HCT116 (cell line): Measurements from ENCODE around the gene KCNK18. TPM values are rescaled to one million over a fixed set of nuclear protein-coding genes. Genes with fewer than 3 reads are reported as not detected.

Experiments used
- ATAC-seq: fragments of 200-7000 bp; cut with Tn5 transposase; 2 replicates; pipeline ENCODE4 v1.9.1; 2020; ENCODE audit warnings: mild to moderate bottlenecking, moderate library complexity
- BruUV-seq: library from RNA; stranded (reverse); fragments of 400-500 nt; replicated peaks from 2 replicates; lab custom pipeline; 2021; lab: Mats Ljungman, UMichigan
- CTCF ChIA-PET: fragments of 300-600 bp; sonication (Branson Sonifier 250); formaldehyde crosslinking; loops from one replicate; lab custom pipeline; 2021; ENCODE audit warnings: antibody characterized with exemption; lab: Charles Lee
- POLR2A ChIA-PET: fragments of 300-600, 350-600 bp; sonication (Branson Sonifier 250); formaldehyde crosslinking; loops from one replicate; lab custom pipeline; 2021; ENCODE audit warnings: antibody characterized with exemption; lab: Charles Lee
- RAD21 ChIA-PET, 2 experiments: fragments of 300-600 bp; sonication (Branson Sonifier 250); formaldehyde crosslinking; loops; one replicate each; lab custom pipeline; 2023; ENCODE audit warnings: low total read pairs in 2 of 2; ENCODE audit not compliant: uncharacterized antibody in 2 of 2, unreplicated experiment in 2 of 2, low non-redundant PET in 1 of 2; lab: Charles Lee
- DNase-seq: peaks from one replicate; pipeline ENCODE4 v3.0.0-alpha.2; 2010; ENCODE audit warnings: low read depth, low spot score
- H2AFZ ChIP-seq: fragments of 200-600 bp; shearing (Covaris generic), sonication (generic); 2 replicates; pipeline ENCODE4 v1.6.1; 2017; ENCODE audit warnings: low read depth, mixed run types, mixed read lengths, antibody characterized with exemption, low read length; ENCODE audit not compliant: poor library complexity, severe bottlenecking
- H3K27ac ChIP-seq: 2 replicates; pipeline ENCODE4 v1.5.1; 2012; ENCODE audit warnings: low read depth, low read length
- H3K27me3 ChIP-seq: fragments of 200-600 bp; sonication (generic); 2 replicates; pipeline ENCODE4 v1.6.1; 2016; ENCODE audit warnings: mixed run types, low read length, mixed read lengths; ENCODE audit not compliant: insufficient read depth
- H3K36me3 ChIP-seq, 2 experiments: fragments of 200-500 bp in 1 of 2; fragments of 200-600 bp in 1 of 2; sonication (Bioruptor generic) in 1 of 2; sonication (generic) in 1 of 2; 2 replicates each; pipeline versions ENCODE4 v1.5.1 to v1.6.1; 2014 to 2016; ENCODE audit warnings: low read length in 2 of 2, inconsistent platforms in 1 of 2, mixed read lengths in 1 of 2, mixed run types in 1 of 2; ENCODE audit not compliant: insufficient read depth in 2 of 2, control insufficient read depth in 1 of 2
- H3K4me1 ChIP-seq, 2 experiments: fragments of 200-600 bp in 1 of 2; sonication (generic) in 1 of 2; 2 replicates each; pipeline versions ENCODE4 v1.5.1 to v1.6.1; 2012 to 2017; ENCODE audit warnings: low read length in 2 of 2, inconsistent platforms in 1 of 2, mild to moderate bottlenecking in 1 of 2, mixed read lengths in 1 of 2, mixed run types in 1 of 2, moderate library complexity in 1 of 2; ENCODE audit not compliant: insufficient read depth in 2 of 2, control insufficient read depth in 1 of 2
- H3K4me2 ChIP-seq: fragments of 200-600 bp; sonication (generic); 2 replicates; pipeline ENCODE4 v1.6.1; 2017; ENCODE audit warnings: mixed run types, low read length, mixed read lengths
- H3K4me3 ChIP-seq, 2 experiments: fragments of 200-600 bp in 1 of 2; sonication (generic) in 1 of 2; replicated peaks in 1 of 2; 2 replicates each; pipeline ENCODE4 v1.5.1; 2011 to 2016; ENCODE audit warnings: low read length in 2 of 2, control low read depth in 1 of 2, low read depth in 1 of 2, mild to moderate bottlenecking in 1 of 2, mixed read lengths in 1 of 2, mixed run types in 1 of 2
- H3K79me2 ChIP-seq: fragments of 200-600 bp; sonication (generic); 2 replicates; pipeline ENCODE4 v1.6.1; 2017; ENCODE audit warnings: mild to moderate bottlenecking, mixed run types, low read length, moderate library complexity, mixed read lengths; ENCODE audit not compliant: insufficient read depth
- H3K9ac ChIP-seq: fragments of 200-600 bp; sonication (generic); 2 replicates; pipeline ENCODE4 v1.6.1; 2016; ENCODE audit warnings: low read length, mixed read lengths
- H3K9me2 ChIP-seq: fragments of 200-600 bp; sonication (generic), shearing (Covaris generic); 2 replicates; pipeline ENCODE4 v1.6.1; 2017; ENCODE audit warnings: mixed run types, mild to moderate bottlenecking, moderate library complexity; ENCODE audit not compliant: insufficient read depth
- H3K9me3 ChIP-seq, 2 experiments: fragments of 200-500 bp in 1 of 2; fragments of 200-600 bp in 1 of 2; sonication (Bioruptor generic) in 1 of 2; sonication (generic) in 1 of 2; 2 replicates each; pipeline ENCODE4 v1.6.1; 2014 to 2017; ENCODE audit warnings: low read length in 2 of 2, mixed read lengths in 2 of 2, inconsistent platforms in 1 of 2, low read depth in 1 of 2, mild to moderate bottlenecking in 1 of 2, mixed run types in 1 of 2, moderate library complexity in 1 of 2; ENCODE audit not compliant: control insufficient read depth in 1 of 2, insufficient read depth in 1 of 2
- H4K20me1 ChIP-seq: fragments of 200-600 bp; sonication (generic), shearing (Covaris generic); 2 replicates; pipeline ENCODE4 v1.6.1; 2017; ENCODE audit warnings: mixed run types, mild to moderate bottlenecking, moderate library complexity; ENCODE audit not compliant: insufficient read depth
- ELF1 ChIP-seq: IDR thresholded peaks from 2 replicates; pipeline ENCODE4 v1.6.1; 2012; ENCODE audit warnings: low read depth, borderline replicate concordance
- EZH2 ChIP-seq: fragments of 200-600 bp; sonication (generic); IDR thresholded peaks from 2 replicates; pipeline ENCODE4 v1.6.1; 2017; ENCODE audit warnings: antibody characterized with exemption, mixed run types
- EZH2phosphoT487 ChIP-seq: fragments of 200-600 bp; IDR thresholded peaks from 2 replicates; pipeline ENCODE4 v1.6.1; 2018; ENCODE audit warnings: antibody characterized with exemption, borderline replicate concordance
- FOSL1 ChIP-seq: IDR thresholded peaks from 2 replicates; pipeline ENCODE4 v1.6.1; 2012; ENCODE audit warnings: low read depth
- POLR2AphosphoS5 ChIP-seq: IDR thresholded peaks from 2 replicates; pipeline ENCODE4 v1.6.1; 2011; ENCODE audit warnings: mild to moderate bottlenecking, low read depth, low read length, moderate library complexity
- RAD21 ChIP-seq: IDR thresholded peaks from 2 replicates; pipeline ENCODE4 v1.6.1; 2012; ENCODE audit warnings: low read depth, mild to moderate bottlenecking
- SP1 ChIP-seq: IDR thresholded peaks from 2 replicates; pipeline ENCODE4 v1.6.1; 2012; ENCODE audit warnings: low read depth
- SRF ChIP-seq: IDR thresholded peaks from 2 replicates; pipeline ENCODE4 v1.6.1; 2012; ENCODE audit warnings: low read depth
- TCF7L2 ChIP-seq: IDR thresholded peaks from 2 replicates; pipeline ENCODE4 v1.7.0; 2011; ENCODE audit warnings: borderline replicate concordance, inconsistent platforms; ENCODE audit not compliant: insufficient read depth, insufficient read length; ENCODE audit errors: extremely low read depth
- YY1 ChIP-seq: IDR thresholded peaks from 2 replicates; pipeline ENCODE4 v1.6.1; 2011; ENCODE audit warnings: low read length, low read depth, moderate library complexity, mild to moderate bottlenecking; ENCODE audit not compliant: insufficient replicate concordance; ENCODE audit errors: extremely low read depth
- ZBTB33 ChIP-seq: IDR thresholded peaks from 2 replicates; pipeline ENCODE4 v1.6.1; 2011; ENCODE audit warnings: mild to moderate bottlenecking, low read length, moderate library complexity; ENCODE audit not compliant: insufficient replicate concordance; ENCODE audit errors: extremely low read depth
- ZFX ChIP-seq: fragments of 450-650 bp; IDR thresholded peaks from 2 replicates; pipeline ENCODE4 v1.6.1; 2017
- intact Hi-C: fragments of 100-400 bp; cut with micrococcal nuclease; formaldehyde crosslinking; loops from 2 replicates; pipeline ENCODE4 v1.10.0; 2022
- total RNA-seq: library from RNA; stranded (reverse); gene quantifications from one replicate; pipeline ENCODE4 v1.2.1, GENCODE V29; 2021; ENCODE audit not compliant: unreplicated experiment
- TF ChIP-seq, protein P1 (sequence below), 3 experiments: fragments of 200-600 bp in 1 of 3; sonication (generic) in 1 of 3; IDR thresholded peaks in 2 of 3; conservative IDR thresholded peaks in 1 of 3; 2 replicates each; pipeline ENCODE4 v1.5.1; 2012 to 2017; ENCODE audit warnings: low read depth in 2 of 3, low read length in 2 of 3, antibody characterized with exemption in 1 of 3, borderline replicate concordance in 1 of 3, control low read depth in 1 of 3, mild to moderate bottlenecking in 1 of 3, mixed read lengths in 1 of 3, mixed run types in 1 of 3, moderate library complexity in 1 of 3; ENCODE audit not compliant: insufficient read depth in 1 of 3

The KCNK18 gene
- total RNA-seq, 1 experiment from 2014 or later = not detected

DNA sequence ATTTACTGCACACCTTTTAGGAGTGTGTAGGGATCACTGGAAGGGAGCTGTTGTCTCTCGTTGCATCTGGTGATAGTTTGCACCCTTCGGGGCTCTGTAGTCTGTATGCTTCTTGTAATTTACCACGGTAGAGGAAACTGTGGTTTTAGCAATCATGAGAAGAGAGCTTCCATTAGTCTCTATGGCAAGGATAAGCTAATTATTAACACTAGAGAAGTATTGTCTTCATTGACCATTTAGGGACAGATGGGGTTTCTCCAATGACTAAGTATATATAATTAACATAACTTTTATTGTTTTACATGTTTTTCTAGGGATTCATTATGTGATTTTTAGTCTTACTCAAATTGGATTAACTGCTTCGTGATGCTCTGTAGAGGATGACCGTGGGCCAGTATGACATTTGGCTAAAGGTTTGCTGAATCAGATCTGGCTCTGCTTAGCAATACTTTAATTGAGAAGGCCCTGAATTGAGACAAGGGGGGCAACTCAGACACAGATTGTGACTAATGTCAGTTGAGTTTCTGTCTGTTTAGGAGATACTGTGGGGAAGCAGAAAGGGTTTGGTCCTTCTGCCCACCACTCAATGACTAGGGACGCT lies 52.3 kb downstream of the KCNK18 start:
- intact Hi-C loops = no loop called here
- Histone ChIP-seq H3K9me3 (no peaks in the 10 kb centered on the region), H3K9ac (no peak overlapping the region), H3K4me3 (no peak overlapping the region), H3K79me2 (no peaks in the 10 kb centered on the region), H2AFZ (no peak overlapping the region), H3K36me3 (no peaks in the 10 kb centered on the region), H3K27me3 (peaks cover 19% of the 10 kb centered on the region; the same call in 1 of the 2 replicates), H3K4me1 (no peaks in the 10 kb centered on the region), H3K4me2 (no peak overlapping the region), H3K27ac (no peak overlapping the region), H4K20me1 (no peaks in the 10 kb centered on the region), H3K9me2 (no peaks in the 10 kb centered on the region)
- BruUV-seq = no TSS peak
- ATAC-seq (no peak), DNase-seq (no peak)
- no peak for TF ChIP-seq EZH2
- TF ChIP-seq ZFX = no peak
- TF ChIP-seq TCF7L2 = no peak
- no peak for TF ChIP-seq YY1
- no peak for TF ChIP-seq ELF1
- TF ChIP-seq SP1 = no peak
- TF ChIP-seq SRF = no peak
- POLR2A ChIA-PET = no interaction called here
- CTCF ChIA-PET = interaction anchor here (1.2 kb wide), 1 partner anchor 33 kb away, joined by 3 read pairs; no protein-coding TSS in a partner anchor
- RAD21 ChIA-PET = no interaction called here

GRCh38 chr10:117250411-117250810 lies 53.1 kb downstream of the KCNK18 start:
- TF ChIP-seq SP1 (no peak), ZBTB33 (no peak), YY1 (no peak), SRF (no peak), EZH2phosphoT487 (no peak), EZH2 (no peak), ZFX (no peak), FOSL1 (no peak), POLR2AphosphoS5 (no peak), RAD21 (no peak)
- TF ChIP-seq, protein P1, sequence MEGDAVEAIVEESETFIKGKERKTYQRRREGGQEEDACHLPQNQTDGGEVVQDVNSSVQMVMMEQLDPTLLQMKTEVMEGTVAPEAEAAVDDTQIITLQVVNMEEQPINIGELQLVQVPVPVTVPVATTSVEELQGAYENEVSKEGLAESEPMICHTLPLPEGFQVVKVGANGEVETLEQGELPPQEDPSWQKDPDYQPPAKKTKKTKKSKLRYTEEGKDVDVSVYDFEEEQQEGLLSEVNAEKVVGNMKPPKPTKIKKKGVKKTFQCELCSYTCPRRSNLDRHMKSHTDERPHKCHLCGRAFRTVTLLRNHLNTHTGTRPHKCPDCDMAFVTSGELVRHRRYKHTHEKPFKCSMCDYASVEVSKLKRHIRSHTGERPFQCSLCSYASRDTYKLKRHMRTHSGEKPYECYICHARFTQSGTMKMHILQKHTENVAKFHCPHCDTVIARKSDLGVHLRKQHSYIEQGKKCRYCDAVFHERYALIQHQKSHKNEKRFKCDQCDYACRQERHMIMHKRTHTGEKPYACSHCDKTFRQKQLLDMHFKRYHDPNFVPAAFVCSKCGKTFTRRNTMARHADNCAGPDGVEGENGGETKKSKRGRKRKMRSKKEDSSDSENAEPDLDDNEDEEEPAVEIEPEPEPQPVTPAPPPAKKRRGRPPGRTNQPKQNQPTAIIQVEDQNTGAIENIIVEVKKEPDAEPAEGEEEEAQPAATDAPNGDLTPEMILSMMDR (IDR thresholded peaks at IDR 0.05 in 2 of 3, conservative IDR thresholded peaks at IDR 0.05 in 1 of 3; ENCODE audit: borderline replicate concordance in 1 of 3, insufficient read depth in 1 of 3, low read depth in 2 of 3, low read length in 2 of 3) = no peak
- TF ChIP-seq, all 23 proteins: peak for 0
- no peak overlapping the region for H3K27ac ChIP-seq
- H2AFZ ChIP-seq = no peak overlapping the region
- ChIA-PET CTCF (no interaction called here), RAD21 (no interaction called here), POLR2A (no interaction called here)
- no peaks in the 10 kb centered on the region for H3K9me2 ChIP-seq
- H3K4me2 ChIP-seq = no peak overlapping the region
- no peaks in the 10 kb centered on the region for H3K79me2 ChIP-seq
- no peaks in the 10 kb centered on the region for H3K36me3 ChIP-seq
- H3K27me3 ChIP-seq = peaks cover 13% of the 10 kb centered on the region; the same call in 1 of the 2 replicates
- H3K9me3 ChIP-seq = no peaks in the 10 kb centered on the region
- no peak for ATAC-seq
- intact Hi-C loops = no loop called here
- no peak overlapping the region for H3K9ac ChIP-seq
- no TSS peak for BruUV-seq
- no peak for DNase-seq
- H3K4me3 ChIP-seq = no peak overlapping the region
- H3K4me1 ChIP-seq = no peaks in the 10 kb centered on the region
- no peaks in the 10 kb centered on the region for H4K20me1 ChIP-seq
